Naive thymus-derived CD8-positive, alpha-beta T cell (primary cell): Measurements from ENCODE around the gene MTG1. TPM values are rescaled to one million over a fixed set of nuclear protein-coding genes. Genes with fewer than 3 reads are reported as not detected.
"Not testable (repeated sequence)": the region's sequence is repeated elsewhere in the genome, so short reads cannot be mapped to it uniquely, and the experiment has no call there.

ENCODE experiments used
- ATAC-seq, 2 donors: fragments of 150-1000 bp; cut with Tn5 transposase in 1 of 2; sonication (Bioruptor Pico), chemical (Tn5 transposase) in 1 of 2; 1 replicate in 1 of 2; 2 replicates in 1 of 2; pipeline ENCODE4 v1.10.0; 2021; ENCODE audit warnings: mild to moderate bottlenecking in 2 of 2, moderate library complexity in 2 of 2
- POLR2A ChIA-PET: fragments of 350-600 bp; sonication (Branson Sonifier 250); formaldehyde crosslinking; loops from one replicate; lab custom pipeline; 2021; ENCODE audit warnings: antibody characterized with exemption; lab: Charles Lee
- DNase-seq, 10 donors: peaks; one replicate each; pipeline versions ENCODE4 v3.0.0 to v3.0.0-alpha.2; 2020 to 2022
- H3K27ac Mint-ChIP-seq, 10 donors: one replicate each; pipeline ENCODE4 v1.8.0; 2020 to 2022; ENCODE audit warnings: mild to moderate bottlenecking in 10 of 10, mixed read lengths in 10 of 10, moderate library complexity in 4 of 10, inconsistent platforms in 1 of 10
- H3K27me3 Mint-ChIP-seq, 5 donors: one replicate each; pipeline ENCODE4 v1.8.0; 2021 to 2022; ENCODE audit warnings: mixed read lengths in 5 of 5
- H3K36me3 Mint-ChIP-seq, 3 donors: one replicate each; pipeline ENCODE4 v1.8.0; 2020 to 2022; ENCODE audit warnings: mixed read lengths in 3 of 3, mild to moderate bottlenecking in 2 of 3, inconsistent platforms in 1 of 3
- H3K4me1 Mint-ChIP-seq, 4 donors: one replicate each; pipeline ENCODE4 v1.8.0; 2021 to 2022; ENCODE audit warnings: mixed read lengths in 4 of 4
- H3K4me3 Mint-ChIP-seq, 10 donors: one replicate each; pipeline ENCODE4 v1.8.0; 2020 to 2022; ENCODE audit warnings: mild to moderate bottlenecking in 10 of 10, mixed read lengths in 10 of 10, moderate library complexity in 6 of 10, inconsistent platforms in 1 of 10
- H3K9me3 Mint-ChIP-seq, 9 donors: one replicate each; pipeline ENCODE4 v1.8.0; 2020 to 2022; ENCODE audit warnings: mixed read lengths in 9 of 9, mild to moderate bottlenecking in 3 of 9, inconsistent platforms in 1 of 9, moderate library complexity in 1 of 9
- polyA plus RNA-seq, 3 donors: library from polyadenylated mRNA; unstranded; fragments of 300-500 nt; fragmentation: Illumina TruSeq; gene quantifications; one replicate each; pipeline ENCODE4 v1.2.3, GENCODE V29; 2021
- total RNA-seq, 8 experiments: library from RNA in 2 of 8; stranded (reverse) in 2 of 8; gene quantifications; one replicate each; pipeline ENCODE4 v1.2.3 and lab custom pipeline; 2021 to 2026

The MTG1 gene
- total and polyA plus RNA-seq, 5 experiments from 2014 or later = 19.4 to 67.9 (median 37.9) TPM

DNA sequence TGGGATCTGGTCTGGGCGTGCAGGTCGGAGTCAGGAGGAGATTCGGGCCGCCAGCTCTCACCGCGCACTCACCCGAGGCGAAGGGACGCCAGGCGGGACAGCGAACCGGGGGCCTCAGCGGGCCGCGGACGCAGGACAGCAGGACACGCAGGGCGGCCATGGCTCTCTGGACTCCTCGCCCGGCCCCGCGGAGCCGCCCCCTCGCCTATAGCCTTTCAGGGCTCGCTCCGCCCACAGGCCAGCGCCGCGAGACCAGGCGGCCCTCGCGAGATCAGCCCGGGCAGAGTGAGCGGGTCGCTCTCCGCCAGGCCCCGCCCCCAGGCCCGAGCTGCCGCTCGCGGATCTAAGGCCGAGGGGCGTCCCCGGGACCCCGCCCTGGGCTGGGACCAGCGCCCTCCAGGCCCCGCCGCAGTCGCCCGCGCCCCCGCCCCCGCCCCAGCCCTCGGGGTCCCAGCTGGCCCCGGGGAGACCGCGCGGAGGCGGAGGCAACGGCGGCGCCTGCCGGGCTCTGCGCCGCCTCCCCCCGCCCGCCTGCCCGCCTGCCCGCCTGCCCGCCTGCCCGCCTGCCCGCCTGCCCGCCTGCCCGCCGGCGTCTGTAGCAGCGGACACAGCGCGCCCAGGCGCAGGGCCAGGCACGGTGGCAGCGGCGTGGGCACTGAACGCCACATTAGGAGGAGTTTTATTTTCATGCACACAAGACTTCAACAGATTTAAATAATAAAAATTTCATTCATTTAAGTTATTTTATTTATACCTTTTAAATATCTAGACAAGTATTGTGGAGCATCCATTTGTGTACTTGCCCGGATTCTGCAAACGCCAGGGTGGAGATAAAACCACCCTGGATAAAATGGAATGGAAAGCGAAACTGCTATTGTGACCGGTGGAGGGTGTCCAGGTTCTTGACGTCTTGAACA is 20.5 kb upstream of the MTG1 start, which contains the start of gene ECHS1:
Gene ECHS1 (minus strand): TSS at position 181 of the 917 bp plus-strand sequence. CDS start 21 bp downstream, at position 160.
- DNase-seq = peak; percentile 86 to 96 (median 92)
- no peaks in the 10 kb centered on the region for H3K9me3 Mint-ChIP-seq
- H3K4me1 Mint-ChIP-seq = peaks cover 7 to 23% (median 17%) of the 10 kb centered on the region in 4 donors
- POLR2A ChIA-PET = interaction anchor here (0.7 to 2.0 kb wide), 6 partner anchors 8 to 37 kb away, joined by 3 to 14 read pairs (median 4); partner anchors contain the start of genes CALY and MTG1
- H3K4me3 Mint-ChIP-seq = peak within 1 kb of the TSS; percentile 64 to 89 (median 80)
- peak; percentile 97 to 99 for ATAC-seq
- H3K27ac Mint-ChIP-seq = peak within 1 kb of the TSS in 9 of 10 donors; percentile 48 to 90 (median 69)
- H3K27me3 Mint-ChIP-seq = no peaks in the 10 kb centered on the region
- H3K36me3 Mint-ChIP-seq = peaks cover 0 to 20% (median 6%) of the 10 kb centered on the region in 3 donors

DNA sequence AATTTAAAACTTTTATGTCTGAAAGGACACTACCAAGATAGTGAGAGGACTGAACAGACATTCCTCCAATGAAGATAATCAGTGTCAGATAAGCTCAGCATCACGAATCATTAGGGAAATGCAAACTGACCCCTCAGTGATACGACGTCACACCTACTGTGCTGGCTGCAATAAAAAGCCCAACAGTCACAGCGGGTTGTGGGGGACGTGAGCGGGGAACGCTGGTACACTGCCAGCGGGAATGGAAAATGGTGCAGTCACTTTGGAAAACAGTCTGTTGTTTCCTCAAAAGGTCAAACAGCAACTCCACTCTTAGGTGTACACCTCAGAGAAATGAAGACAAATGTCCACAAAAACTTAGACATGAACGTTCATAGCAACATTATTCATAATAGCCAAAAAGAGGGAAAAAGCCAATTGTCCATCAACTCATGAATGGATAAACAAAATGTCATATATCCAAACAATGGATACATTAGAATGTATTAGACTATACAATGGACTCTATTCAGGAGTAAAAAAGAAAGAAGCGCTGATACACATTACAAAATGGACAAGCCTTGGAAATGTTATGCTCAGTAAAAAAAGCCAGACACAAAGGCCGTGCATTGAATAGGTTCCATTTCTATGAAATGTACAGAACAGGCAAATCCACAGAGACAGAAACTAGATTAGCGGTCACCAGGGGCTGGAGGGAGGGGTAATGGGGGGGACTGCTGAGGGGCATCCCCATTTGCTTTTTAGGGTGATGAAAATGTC is 18.4 kb upstream of the MTG1 start:
- no peaks in the 10 kb centered on the region for H3K9me3 Mint-ChIP-seq
- peak overlapping the region in 3 of 10 donors; percentile 11 to 63 (median 25) for H3K27ac Mint-ChIP-seq
- DNase-seq (no peak), ATAC-seq (no peak)
- H3K36me3 Mint-ChIP-seq = peaks cover 0 to under 1% (median under 1%) of the 10 kb centered on the region in 3 donors
- POLR2A ChIA-PET = no interaction called here
- peak overlapping the region in 8 of 10 donors; percentile 14 to 74 (median 62) for H3K4me3 Mint-ChIP-seq
- peaks cover 4 to 31% (median 18%) of the 10 kb centered on the region in 4 donors for H3K4me1 Mint-ChIP-seq
- no peaks in the 10 kb centered on the region for H3K27me3 Mint-ChIP-seq

DNA sequence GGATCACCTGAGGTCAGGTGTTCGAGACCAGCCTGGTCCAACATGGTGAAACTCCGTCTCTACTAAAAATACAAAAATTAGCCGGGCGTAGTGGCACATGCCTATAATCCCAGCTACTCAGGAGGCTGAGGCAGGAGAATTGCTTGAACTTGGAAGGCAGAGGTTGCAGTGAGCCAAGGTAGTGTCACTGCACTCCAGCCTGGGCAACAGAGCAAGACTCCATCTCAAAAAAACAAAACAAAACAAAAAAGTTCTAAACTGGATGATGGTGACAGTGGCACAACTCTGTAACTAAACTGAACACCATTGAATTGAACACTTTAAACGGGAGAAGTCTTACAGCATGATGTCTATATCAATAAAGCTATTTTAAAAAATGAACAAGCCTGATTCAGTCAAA is 17.8 kb upstream of the MTG1 start:
- not testable (repeated sequence) for DNase-seq, H3K27me3 Mint-ChIP-seq, H3K36me3 Mint-ChIP-seq, H3K9me3 Mint-ChIP-seq, ATAC-seq
- Mint-ChIP-seq H3K4me1 (peaks cover 4 to 36% (median 21%) of the 10 kb centered on the region in 4 donors), H3K4me3 (peak overlapping the region in 8 of 10 donors; percentile 25 to 92 (median 62)), H3K27ac (peak overlapping the region in 2 of 10 donors; percentile 4 to 24)
- POLR2A ChIA-PET = interaction anchor here (1.0 to 6.4 kb wide), 2 partner anchors 13 to 112 kb away, joined by 3 to 58 read pairs; no protein-coding TSS in a partner anchor

DNA sequence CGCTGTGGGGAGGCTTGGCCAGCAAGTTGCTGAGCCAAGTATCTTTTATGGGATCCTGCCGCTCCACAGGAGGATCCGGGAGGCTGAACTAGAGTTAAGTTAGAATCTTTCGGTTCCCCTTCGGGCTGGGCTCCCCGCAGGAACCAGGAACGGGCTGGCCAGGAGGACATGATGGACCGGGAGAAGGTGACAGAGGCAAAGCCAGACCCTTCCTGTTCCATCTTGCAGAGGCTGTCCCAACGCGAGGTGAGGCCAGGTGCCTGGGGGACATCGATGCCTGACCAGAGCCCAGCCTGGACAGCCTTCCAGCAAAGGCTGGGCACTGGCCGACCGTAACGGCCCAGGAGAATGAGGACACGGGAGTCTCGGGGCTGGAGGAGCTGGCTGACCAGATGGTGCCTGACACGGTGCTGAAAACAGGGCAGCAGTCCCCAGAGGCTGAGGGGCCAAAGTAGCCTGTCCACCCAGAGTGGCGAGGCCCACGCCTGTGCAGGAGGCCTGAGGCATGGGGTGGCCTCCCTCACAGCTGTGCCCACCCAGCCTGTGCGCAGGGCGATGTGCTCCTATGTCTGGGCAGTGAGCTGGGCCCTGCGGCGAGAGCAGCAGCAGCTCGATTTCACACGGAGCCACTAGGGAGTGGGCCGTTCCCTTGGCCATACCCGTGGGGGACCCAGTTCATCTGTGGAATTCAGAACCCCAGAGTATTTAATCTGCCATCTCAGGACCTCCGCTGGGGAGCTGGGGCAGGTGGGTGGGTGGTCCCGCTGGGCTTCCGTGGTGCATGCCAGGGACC is 16.7 kb upstream of the MTG1 start:
- Mint-ChIP-seq H3K27me3 (no peaks in the 10 kb centered on the region), H3K36me3 (no peaks in the 10 kb centered on the region), H3K27ac (peak overlapping the region in 2 of 10 donors; percentile 36 to 86), H3K4me1 (peaks cover 2 to 38% (median 14%) of the 10 kb centered on the region in 4 donors), H3K9me3 (no peaks in the 10 kb centered on the region), H3K4me3 (peak overlapping the region; percentile 44 to 92 (median 66))
- no peak for DNase-seq
- POLR2A ChIA-PET = interaction anchor here (0.6 to 6.4 kb wide), 6 partner anchors 12 to 113 kb away, joined by 3 to 58 read pairs (median 4); partner anchors contain the start of genes ADAM8, FUOM and MTG1
- ATAC-seq = no peak

DNA sequence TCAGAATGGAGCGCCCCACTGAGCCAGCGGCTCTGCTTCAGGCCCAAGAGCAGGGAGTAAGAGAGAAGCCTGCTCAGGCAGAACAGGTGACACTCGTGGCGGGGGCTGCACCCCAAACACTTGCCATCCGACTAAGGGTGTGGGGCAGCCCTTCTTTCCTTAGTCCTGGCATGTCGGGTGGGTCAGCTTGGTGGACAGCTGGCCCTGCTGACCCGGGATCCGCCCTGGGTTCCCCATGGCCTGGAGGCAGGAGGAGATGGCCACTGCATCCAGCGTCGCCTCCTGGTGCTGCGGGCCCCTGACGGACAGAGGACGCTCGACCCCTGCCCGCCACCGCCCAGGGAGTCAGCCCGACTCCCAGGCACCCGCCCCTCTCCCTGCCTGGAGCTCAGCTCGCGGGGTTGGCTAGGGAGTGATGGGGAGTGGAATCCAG is 16.1 kb upstream of the MTG1 start:
- H3K4me1 Mint-ChIP-seq = peaks cover 2 to 38% (median 13%) of the 10 kb centered on the region in 4 donors
- peak overlapping the region; percentile 71 to 92 (median 85) for H3K4me3 Mint-ChIP-seq
- ATAC-seq (no peak), DNase-seq (no peak)
- H3K27ac Mint-ChIP-seq = peak overlapping the region in 3 of 10 donors; percentile 71 to 90 (median 76)
- POLR2A ChIA-PET = interaction anchor here (0.7 to 6.4 kb wide), 5 partner anchors 12 to 42 kb away, joined by 3 to 58 read pairs (median 4); partner anchors contain the start of genes CALY, FUOM and MTG1
- no peaks in the 10 kb centered on the region for H3K9me3 Mint-ChIP-seq
- peaks cover 0 to 2% (median 2%) of the 10 kb centered on the region in 3 donors for H3K36me3 Mint-ChIP-seq
- H3K27me3 Mint-ChIP-seq = no peaks in the 10 kb centered on the region

DNA sequence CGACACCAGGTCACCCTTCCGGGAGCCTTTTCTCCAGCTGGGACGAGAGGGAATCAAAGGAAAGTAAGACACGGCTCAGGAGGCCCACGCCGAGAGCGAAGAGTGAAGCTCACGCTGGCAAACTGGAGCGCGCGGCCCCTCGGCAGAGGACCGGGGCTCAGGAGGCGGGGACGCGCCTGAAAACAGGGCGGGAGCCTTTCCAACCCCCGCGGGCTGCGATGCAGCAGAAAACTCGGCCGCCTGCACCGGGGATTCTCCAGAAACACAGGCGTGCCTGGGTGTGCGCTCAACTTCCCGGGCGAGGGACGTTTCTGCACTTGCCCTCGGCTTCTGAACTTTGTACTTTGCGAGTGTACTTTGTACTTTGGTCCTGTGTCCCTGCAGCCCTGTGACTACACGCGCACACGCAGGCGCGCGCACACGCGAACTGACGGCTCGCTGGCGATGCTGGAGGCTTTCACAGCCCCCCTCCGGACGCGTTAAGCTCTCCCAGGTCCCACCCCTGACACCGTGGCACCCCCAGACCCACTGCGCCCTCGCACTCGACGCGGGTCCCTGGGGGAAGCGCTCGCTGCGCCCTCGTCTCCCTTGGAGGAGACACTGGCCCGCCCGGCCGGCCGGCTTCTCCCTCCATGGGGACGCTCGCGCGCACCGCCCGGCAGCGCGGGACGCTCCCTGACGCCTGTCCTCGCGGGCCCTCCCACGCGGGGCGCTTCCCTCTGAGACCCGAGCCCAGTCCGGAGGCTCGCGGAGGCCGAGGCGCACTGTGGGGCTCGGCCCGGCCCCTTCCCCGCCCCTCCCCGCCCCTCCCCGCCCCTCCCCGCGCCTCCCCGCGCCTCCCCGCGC is 15.5 kb upstream of the MTG1 start:
- POLR2A ChIA-PET = interaction anchor here (0.7 to 6.4 kb wide), 6 partner anchors 11 to 42 kb away, joined by 3 to 58 read pairs (median 4); partner anchors contain the start of genes CALY, FUOM and MTG1
- Mint-ChIP-seq H3K27me3 (no peaks in the 10 kb centered on the region), H3K9me3 (no peaks in the 10 kb centered on the region), H3K36me3 (peaks cover 0 to 6% (median 2%) of the 10 kb centered on the region in 3 donors), H3K4me1 (peaks cover 2 to 38% (median 13%) of the 10 kb centered on the region in 4 donors), H3K27ac (peak overlapping the region in 7 of 10 donors; percentile 31 to 90 (median 73)), H3K4me3 (peak overlapping the region; percentile 71 to 92 (median 85))
- peak; percentile 37 to 72 (median 54) for DNase-seq
- ATAC-seq = peak; percentile 57 to 69

DNA sequence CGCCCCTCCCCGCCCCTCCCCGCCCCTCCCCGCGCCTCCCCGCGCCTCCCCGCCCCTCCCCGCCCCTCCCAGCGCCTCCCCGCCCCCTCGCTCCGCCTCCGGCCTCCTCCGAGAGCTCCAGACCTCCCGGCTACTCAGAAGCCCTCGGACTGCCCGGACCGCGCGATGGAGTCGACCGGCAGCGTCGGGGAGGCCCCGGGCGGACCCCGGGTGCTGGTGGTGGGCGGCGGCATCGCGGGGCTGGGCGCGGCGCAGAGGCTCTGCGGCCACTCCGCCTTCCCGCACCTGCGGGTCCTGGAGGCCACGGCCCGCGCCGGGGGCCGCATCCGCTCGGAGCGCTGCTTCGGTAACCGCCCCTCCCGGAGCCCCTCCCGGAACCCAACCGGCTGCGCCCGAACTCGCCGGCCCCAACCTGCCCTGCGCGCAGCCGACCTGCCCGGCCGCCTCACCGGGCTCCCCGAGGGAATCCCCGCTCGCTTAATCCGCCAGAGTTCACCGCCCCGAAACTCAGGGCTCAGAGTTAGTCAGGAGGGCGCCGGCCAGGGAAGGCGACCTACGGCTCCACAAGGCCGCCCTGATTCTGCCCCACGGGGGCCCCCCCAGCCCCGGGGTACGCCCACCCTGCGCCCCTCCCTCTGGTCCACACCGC is 14.7 kb upstream of the MTG1 start, which contains the start of gene PAOX:
Gene PAOX (plus strand): TSS at position 111 of the 649 bp plus-strand sequence. CDS start 55 bp downstream, at position 166.
- Mint-ChIP-seq H3K27me3 (no peaks in the 10 kb centered on the region), H3K27ac (peak within 1 kb of the TSS in 7 of 10 donors; percentile 31 to 90 (median 73)), H3K36me3 (peaks cover 0 to 7% (median 2%) of the 10 kb centered on the region in 3 donors), H3K9me3 (no peaks in the 10 kb centered on the region), H3K4me3 (peak within 1 kb of the TSS; percentile 71 to 92 (median 85)), H3K4me1 (peaks cover 0 to 34% (median 9%) of the 10 kb centered on the region in 4 donors)
- POLR2A ChIA-PET = interaction anchor here (1.1 to 6.4 kb wide), 4 partner anchors 10 to 43 kb away, joined by 3 to 58 read pairs (median 7); partner anchors contain the start of genes CALY and FUOM
- ATAC-seq (peak; percentile 55 to 65), DNase-seq (peak in 9 of 10 donors; percentile 33 to 74 (median 54))

DNA sequence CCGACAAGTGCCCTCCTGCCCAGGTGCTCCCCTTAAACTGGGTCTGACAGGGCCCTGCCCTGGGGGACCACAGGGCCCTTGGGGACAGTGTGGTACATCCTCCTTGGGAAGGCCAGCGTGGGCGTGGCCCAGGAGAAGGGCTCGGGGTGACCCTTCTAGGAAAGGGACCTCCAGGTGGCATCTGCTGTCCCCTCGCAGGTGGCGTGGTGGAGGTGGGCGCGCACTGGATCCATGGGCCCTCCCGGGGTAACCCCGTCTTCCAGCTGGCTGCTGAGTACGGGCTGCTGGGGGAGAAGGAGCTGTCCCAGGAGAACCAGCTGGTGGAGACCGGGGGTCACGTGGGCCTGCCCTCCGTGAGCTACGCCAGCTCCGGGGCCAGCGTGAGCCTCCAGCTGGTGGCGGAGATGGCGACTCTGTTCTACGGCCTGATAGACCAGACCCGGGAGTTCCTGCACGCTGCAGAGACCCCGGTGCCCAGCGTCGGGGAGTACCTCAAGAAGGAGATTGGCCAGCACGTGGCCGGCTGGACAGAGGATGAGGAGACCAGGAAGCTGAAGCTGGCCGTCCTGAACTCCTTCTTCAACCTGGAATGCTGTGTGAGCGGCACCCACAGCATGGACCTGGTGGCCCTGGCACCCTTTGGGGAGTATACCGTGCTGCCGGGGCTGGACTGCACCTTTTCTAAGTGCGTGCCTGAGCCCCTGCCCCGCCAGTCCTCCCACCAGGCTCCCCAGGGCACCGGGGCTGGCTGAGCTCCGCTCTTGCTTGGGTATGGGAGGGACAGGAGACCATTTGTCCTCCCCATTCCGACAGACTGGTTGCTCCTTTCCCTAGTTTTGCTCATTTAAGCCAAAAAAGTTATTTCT is 13.9 kb upstream of the MTG1 start:
- Mint-ChIP-seq H3K27me3 (no peaks in the 10 kb centered on the region), H3K9me3 (no peaks in the 10 kb centered on the region), H3K4me3 (peak overlapping the region; percentile 57 to 80 (median 75)), H3K27ac (peak overlapping the region in 6 of 10 donors; percentile 10 to 85 (median 51)), H3K36me3 (peaks cover 0 to 9% (median 5%) of the 10 kb centered on the region in 3 donors), H3K4me1 (peaks cover 0 to 31% (median 8%) of the 10 kb centered on the region in 4 donors)
- ATAC-seq (no peak), DNase-seq (no peak)
- POLR2A ChIA-PET = interaction anchor here (1.2 to 6.4 kb wide), 2 partner anchors 10 to 14 kb away, joined by 4 to 58 read pairs; partner anchors contain the start of gene MTG1

DNA sequence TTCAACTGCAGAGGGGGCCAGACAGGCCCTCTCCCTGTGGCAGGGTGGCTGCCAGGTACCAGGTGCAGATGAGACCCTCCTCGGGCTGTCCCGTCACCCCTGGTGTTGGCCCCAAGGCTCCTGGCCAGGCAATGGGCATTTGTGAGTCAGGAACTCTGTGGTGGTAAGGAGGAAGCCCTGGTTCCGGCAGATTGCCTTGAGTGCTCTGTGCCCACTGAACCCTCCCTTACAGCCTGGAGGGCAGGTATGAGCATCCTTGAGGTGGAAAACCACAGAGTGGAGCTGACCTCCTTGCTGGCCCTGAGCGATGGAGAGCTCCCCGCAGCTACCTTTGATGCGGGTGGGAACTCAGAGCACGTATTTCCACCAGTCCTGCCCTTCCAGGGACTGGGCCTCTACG is 12.9 kb upstream of the MTG1 start:
- POLR2A ChIA-PET = interaction anchor here (1.1 to 6.4 kb wide), 3 partner anchors 9 to 31 kb away, joined by 3 to 58 read pairs (median 4); partner anchors contain the start of gene MTG1
- H3K36me3 Mint-ChIP-seq = peaks cover 0 to 9% (median 5%) of the 10 kb centered on the region in 3 donors
- no peaks in the 10 kb centered on the region for H3K27me3 Mint-ChIP-seq
- ATAC-seq (no peak), DNase-seq (no peak)
- peak overlapping the region in 1 of 10 donors; percentile 41 for H3K27ac Mint-ChIP-seq
- peak overlapping the region in 5 of 10 donors; percentile 19 to 80 (median 75) for H3K4me3 Mint-ChIP-seq
- H3K9me3 Mint-ChIP-seq = no peaks in the 10 kb centered on the region
- H3K4me1 Mint-ChIP-seq = peaks cover 0 to 31% (median 8%) of the 10 kb centered on the region in 4 donors
